ENCODE data around the gene BBOX1. TPM values are rescaled to one million over a fixed set of nuclear protein-coding genes. Genes with fewer than 3 reads are reported as not detected.
"Not testable (repeated sequence)": the region's sequence is repeated elsewhere in the genome, so short reads cannot be mapped to it uniquely, and the experiment has no call there.

Gene BBOX1
- total RNA-seq, 1 experiment from 2014 or later, result not detected

DNA sequence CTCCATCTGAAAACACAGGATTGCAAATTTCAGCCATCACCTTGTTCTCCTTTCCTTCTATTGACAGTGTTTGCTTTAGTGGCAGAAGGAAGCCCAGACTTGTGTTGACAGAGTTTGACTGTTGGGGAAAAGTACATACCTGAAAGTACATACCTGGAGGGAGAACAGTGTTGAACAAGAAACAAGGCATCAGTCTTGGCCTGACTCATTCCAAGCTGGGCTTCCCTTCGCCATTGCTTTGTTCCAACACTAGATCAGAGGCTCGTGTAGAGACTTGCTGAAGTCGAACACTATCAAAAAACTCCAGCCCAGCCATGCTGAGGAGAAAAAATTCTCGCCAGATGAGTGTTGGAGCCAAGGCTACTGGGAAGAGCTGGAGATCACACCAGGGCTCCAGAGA, 133.4 kb downstream of the BBOX1 start:
- Histone ChIP-seq H3K27ac (ENCODE audit: low read length) (no peak overlapping the region), H3K4me1 (ENCODE audit: low read length) (no peaks in the 10 kb centered on the region), H3K4me3 (ENCODE audit: low read length) (no peak overlapping the region), H3K9me3 (ENCODE audit: low read length) (no peaks in the 10 kb centered on the region), H3K4me2 (ENCODE audit: low read depth, low read length, poor library complexity, severe bottlenecking) (no peak overlapping the region), H3K27me3 (ENCODE audit: low read length) (no peaks in the 10 kb centered on the region), H3K9me2 (replicated peaks; ENCODE audit: insufficient read depth, low read length) (no peaks in the 10 kb centered on the region), H3K79me2 (ENCODE audit: low read length) (no peaks in the 10 kb centered on the region), H4K20me1 (ENCODE audit: insufficient read depth, low read depth, low read length) (no peaks in the 10 kb centered on the region), H3K36me3 (ENCODE audit: insufficient read depth, low read length) (no peaks in the 10 kb centered on the region), H2AFZ (ENCODE audit: low read length) (no peak overlapping the region), H3K9ac (ENCODE audit: low read length) (no peak overlapping the region)
- DNase-seq, result no peak

DNA sequence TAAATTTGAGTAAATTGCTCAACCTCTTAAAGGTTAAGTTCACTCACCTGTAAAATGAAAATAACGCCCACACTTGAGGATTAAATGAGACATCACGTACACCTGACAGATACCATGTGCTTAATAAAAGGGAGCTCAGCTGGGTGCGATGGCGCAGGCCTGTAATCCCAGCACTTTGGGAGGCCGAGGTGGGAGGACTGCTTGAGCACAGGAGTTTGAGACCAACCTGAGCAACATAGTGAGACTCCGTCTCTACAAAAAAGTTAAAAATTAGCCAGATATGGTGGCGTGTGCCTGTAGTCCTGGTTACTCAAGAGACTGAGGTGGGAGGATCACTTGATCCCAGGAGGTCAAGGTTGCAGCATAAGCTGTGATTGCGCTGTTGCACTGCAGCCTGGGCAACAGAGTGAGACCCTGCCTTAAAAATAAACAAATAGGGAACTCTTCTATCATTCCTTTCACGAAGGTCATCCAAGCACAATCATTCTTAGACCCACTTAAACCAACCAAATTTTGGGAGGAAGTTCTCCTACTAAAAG, 134.1 kb downstream of the BBOX1 start:
- no peak overlapping the region for H3K4me3 ChIP-seq (ENCODE audit: low read length)
- no peaks in the 10 kb centered on the region for H3K9me2 ChIP-seq (replicated peaks; ENCODE audit: insufficient read depth, low read length)
- H3K27me3 ChIP-seq (ENCODE audit: low read length), result no peaks in the 10 kb centered on the region
- H3K79me2 ChIP-seq (ENCODE audit: low read length), result no peaks in the 10 kb centered on the region
- H2AFZ ChIP-seq (ENCODE audit: low read length), result no peak overlapping the region
- H3K36me3 ChIP-seq (ENCODE audit: insufficient read depth, low read length), result no peaks in the 10 kb centered on the region
- no peaks in the 10 kb centered on the region for H3K9me3 ChIP-seq (ENCODE audit: low read length)
- no peak for DNase-seq
- H3K27ac ChIP-seq (ENCODE audit: low read length), result no peak overlapping the region
- H3K9ac ChIP-seq (ENCODE audit: low read length), result no peak overlapping the region
- no peak overlapping the region for H3K4me2 ChIP-seq (ENCODE audit: low read depth, low read length, poor library complexity, severe bottlenecking)
- H4K20me1 ChIP-seq (ENCODE audit: insufficient read depth, low read depth, low read length), result no peaks in the 10 kb centered on the region
- no peaks in the 10 kb centered on the region for H3K4me1 ChIP-seq (ENCODE audit: low read length)

DNA sequence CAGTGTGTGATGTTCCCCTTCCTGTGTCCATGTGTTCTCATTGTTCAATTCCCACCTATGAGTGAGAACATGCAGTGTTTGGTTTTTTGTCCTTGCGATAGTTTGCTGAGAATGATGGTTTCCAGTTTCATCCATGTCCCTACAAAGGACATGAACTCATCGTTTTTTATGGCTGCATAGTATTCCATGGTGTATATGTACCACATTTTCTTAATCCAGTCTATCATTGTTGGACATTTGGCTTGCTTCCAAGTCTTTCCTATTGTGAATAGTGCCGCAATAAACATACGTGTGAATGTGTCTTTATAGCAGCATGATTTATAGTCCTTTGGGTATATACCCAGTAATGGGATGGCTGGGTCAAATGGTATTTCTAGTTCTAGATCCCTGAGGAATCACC, 134.9 kb downstream of the BBOX1 start:
- H3K36me3 ChIP-seq (ENCODE audit: insufficient read depth, low read length); H3K4me2 ChIP-seq (ENCODE audit: low read depth, low read length, poor library complexity, severe bottlenecking); H3K27me3 ChIP-seq (ENCODE audit: low read length); H3K9ac ChIP-seq (ENCODE audit: low read length); DNase-seq; H3K4me1 ChIP-seq (ENCODE audit: low read length); H4K20me1 ChIP-seq (ENCODE audit: insufficient read depth, low read depth, low read length); H3K9me3 ChIP-seq (ENCODE audit: low read length); H3K4me3 ChIP-seq (ENCODE audit: low read length); H3K79me2 ChIP-seq (ENCODE audit: low read length); H3K27ac ChIP-seq (ENCODE audit: low read length); H2AFZ ChIP-seq (ENCODE audit: low read length); H3K9me2 ChIP-seq (replicated peaks; ENCODE audit: insufficient read depth, low read length): not testable (repeated sequence)

Other genes with a start within 250 kb of the BBOX1 start
- gene FIBIN, start 46.7 kb upstream of the BBOX1 start, total RNA-seq (2014; rRNA removed; shearing (Covaris generic); ENCODE audit: low replicate concordance), result not detected in 2 replicates

Data from Karpas-422 (cell line).